Cardiac muscle cell (in vitro differentiated cells and primary cell): ENCODE data around the gene HIF1AN. TPM values are rescaled to one million over a fixed set of nuclear protein-coding genes. Genes with fewer than 3 reads are reported as not detected.
A peak's percentile ranks its signal among the peaks of the same experiment; 100 is the strongest.

Source experiments
- DNase-seq, 2 donors: peaks; one replicate each; pipeline versions ENCODE4 v3.0.0 to v3.0.0-alpha.2; 2010 to 2017; ENCODE audit warnings: low read depth in 1 of 2, low spot score in 1 of 2
- H3K27ac ChIP-seq: fragments of 200-600 bp; sonication (generic); 2 replicates; pipeline ENCODE4 v1.5.1; 2016
- H3K27me3 ChIP-seq: fragments of 200-600 bp; sonication (generic); 2 replicates; pipeline ENCODE4 v1.6.0; 2016; ENCODE audit warnings: control low read depth
- H3K36me3 ChIP-seq: fragments of 200-600 bp; sonication (generic); 2 replicates; pipeline ENCODE4 v1.5.1; 2016; ENCODE audit warnings: control low read depth
- H3K4me1 ChIP-seq: fragments of 200-600 bp; sonication (generic); 2 replicates; pipeline ENCODE4 v1.8.1; 2017; ENCODE audit warnings: low read depth, mild to moderate bottlenecking, mixed run types
- H3K4me3 ChIP-seq: fragments of 200-600 bp; sonication (generic); 2 replicates; pipeline ENCODE4 v1.5.1; 2016; ENCODE audit warnings: mild to moderate bottlenecking
- H3K9me3 ChIP-seq: fragments of 200-600 bp; sonication (generic); 2 replicates; pipeline ENCODE4 v1.5.1; 2017; ENCODE audit warnings: low read depth, mild to moderate bottlenecking, control low read depth
- polyA plus RNA-seq: library from polyadenylated mRNA; unstranded; fragments of >200 nt; fragmentation: Nextera tagmentation; extraction: Ambion mirVana; gene quantifications from 2 replicates; pipeline ENCODE4 v1.2.1, GENCODE V29; 2016
- total RNA-seq: library from RNA; depleted of rRNA; stranded (reverse); fragments of >200 nt; gene quantifications from 2 replicates; pipeline ENCODE4 v1.2.3, GENCODE V29; 2016
- TF ChIP-seq, protein P1 (sequence below): IDR thresholded peaks from 2 replicates; pipeline ENCODE4 v1.5.1; 2012; ENCODE audit warnings: low read depth, mild to moderate bottlenecking, low read length

Gene HIF1AN
- total and polyA plus RNA-seq, 2 experiments from 2014 or later, result 20.3 to 40.2 TPM

DNA sequence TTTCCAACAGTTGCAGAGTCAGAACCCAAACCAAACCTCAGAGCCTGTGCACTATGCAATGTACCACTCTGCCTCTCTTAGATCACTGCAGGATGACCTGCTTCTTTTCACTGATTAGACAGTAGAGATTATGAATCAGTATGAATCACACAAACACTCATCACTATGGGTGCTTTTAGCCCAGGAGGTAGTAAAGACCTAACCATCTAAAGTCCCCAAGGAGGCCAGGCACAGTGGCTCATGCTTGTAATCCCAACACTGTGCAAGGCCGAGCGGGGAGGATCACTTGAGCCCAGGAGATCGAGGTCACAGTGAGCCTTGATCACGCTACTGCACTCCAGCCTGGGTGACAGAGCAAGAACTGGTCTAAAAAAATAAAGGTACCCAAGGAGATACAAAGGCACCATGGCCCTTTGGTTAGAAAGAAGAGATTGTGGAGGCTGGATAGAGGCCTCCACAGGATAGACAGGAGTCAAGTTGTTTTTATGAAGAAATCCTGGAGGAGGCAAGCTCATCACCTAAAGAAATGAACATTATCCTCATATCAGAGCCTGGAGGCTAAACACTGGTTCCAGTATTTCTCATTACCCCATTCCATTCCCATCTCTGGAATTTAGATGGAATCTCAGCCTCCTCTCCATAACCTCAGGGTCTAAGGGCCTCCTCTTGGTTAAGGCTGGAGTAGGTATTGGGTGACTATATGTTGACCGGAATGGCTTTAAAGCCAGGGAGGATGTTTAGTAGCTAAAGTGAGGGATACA lies 29.0 kb upstream of the HIF1AN start:
- H3K4me1 ChIP-seq, result peaks cover 10% of the 10 kb centered on the region
- H3K27me3 ChIP-seq, result no peaks in the 10 kb centered on the region
- TF ChIP-seq, protein P1, sequence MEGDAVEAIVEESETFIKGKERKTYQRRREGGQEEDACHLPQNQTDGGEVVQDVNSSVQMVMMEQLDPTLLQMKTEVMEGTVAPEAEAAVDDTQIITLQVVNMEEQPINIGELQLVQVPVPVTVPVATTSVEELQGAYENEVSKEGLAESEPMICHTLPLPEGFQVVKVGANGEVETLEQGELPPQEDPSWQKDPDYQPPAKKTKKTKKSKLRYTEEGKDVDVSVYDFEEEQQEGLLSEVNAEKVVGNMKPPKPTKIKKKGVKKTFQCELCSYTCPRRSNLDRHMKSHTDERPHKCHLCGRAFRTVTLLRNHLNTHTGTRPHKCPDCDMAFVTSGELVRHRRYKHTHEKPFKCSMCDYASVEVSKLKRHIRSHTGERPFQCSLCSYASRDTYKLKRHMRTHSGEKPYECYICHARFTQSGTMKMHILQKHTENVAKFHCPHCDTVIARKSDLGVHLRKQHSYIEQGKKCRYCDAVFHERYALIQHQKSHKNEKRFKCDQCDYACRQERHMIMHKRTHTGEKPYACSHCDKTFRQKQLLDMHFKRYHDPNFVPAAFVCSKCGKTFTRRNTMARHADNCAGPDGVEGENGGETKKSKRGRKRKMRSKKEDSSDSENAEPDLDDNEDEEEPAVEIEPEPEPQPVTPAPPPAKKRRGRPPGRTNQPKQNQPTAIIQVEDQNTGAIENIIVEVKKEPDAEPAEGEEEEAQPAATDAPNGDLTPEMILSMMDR, result no peak
- no peak overlapping the region for H3K4me3 ChIP-seq
- H3K9me3 ChIP-seq, result no peaks in the 10 kb centered on the region
- peak in 1 of 2 donors; percentile 7 for DNase-seq
- H3K36me3 ChIP-seq, result peaks cover 11% of the 10 kb centered on the region
- no peak overlapping the region for H3K27ac ChIP-seq

DNA sequence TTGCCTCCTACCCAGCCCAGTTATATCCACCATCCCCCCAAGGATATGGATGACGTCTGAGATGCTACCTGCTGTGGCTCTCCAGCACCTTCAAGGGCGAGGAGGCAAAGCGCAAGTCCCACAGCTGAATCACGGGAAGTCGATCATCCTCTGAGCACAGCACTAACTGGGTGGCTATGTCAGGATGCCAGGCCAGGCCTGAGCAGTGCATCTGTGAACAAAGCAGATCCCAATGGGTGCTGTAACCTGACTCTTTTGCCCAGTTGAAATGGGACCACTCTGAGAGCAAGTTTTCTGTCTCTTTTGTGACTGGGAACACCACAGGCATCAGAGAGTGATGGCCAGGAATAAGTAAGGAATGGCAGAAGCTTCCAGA lies 28.4 kb upstream of the HIF1AN start:
- H3K27ac ChIP-seq, result no peak overlapping the region
- H3K4me3 ChIP-seq, result no peak overlapping the region
- peaks cover 14% of the 10 kb centered on the region for H3K4me1 ChIP-seq
- H3K36me3 ChIP-seq, result peaks cover 7% of the 10 kb centered on the region
- H3K27me3 ChIP-seq, result no peaks in the 10 kb centered on the region
- TF ChIP-seq, protein P1, result no peak
- H3K9me3 ChIP-seq, result no peaks in the 10 kb centered on the region
- DNase-seq, result no peak

- no peaks in the 10 kb centered on the region for H3K9me3 ChIP-seq
- H3K27me3 ChIP-seq, result no peaks in the 10 kb centered on the region
- no peak overlapping the region for H3K27ac ChIP-seq
- H3K4me1 ChIP-seq, result peaks cover 19% of the 10 kb centered on the region
- TF ChIP-seq, protein P1, result no peak
- H3K4me3 ChIP-seq, result no peak overlapping the region
- H3K36me3 ChIP-seq, result peaks cover 7% of the 10 kb centered on the region
- no peak for DNase-seq
These were observed 27.5 kb upstream of the HIF1AN start for GRCh38 chr10:100508266-100508665.

DNA sequence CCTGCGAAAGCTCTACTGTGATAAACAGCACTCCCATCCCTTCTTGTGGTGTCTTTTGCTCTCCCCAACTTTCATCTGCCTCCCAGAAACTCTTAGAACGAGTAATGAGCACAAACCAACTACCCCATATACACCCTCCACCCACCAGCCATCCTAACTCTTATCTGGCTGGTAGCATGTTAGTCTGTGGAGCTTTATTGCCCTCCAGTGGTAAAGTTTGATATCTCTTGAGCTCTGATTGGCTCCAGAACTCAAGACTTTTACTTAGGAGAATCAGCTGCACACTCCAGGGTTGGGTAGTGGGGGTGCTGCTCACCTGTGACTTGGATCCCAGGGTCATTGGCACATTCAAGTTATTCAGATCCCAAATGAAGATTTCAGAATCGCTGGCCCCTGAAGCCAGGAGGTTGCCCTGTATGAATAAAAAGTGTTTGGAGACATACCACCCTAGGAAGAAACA lies 27.0 kb upstream of the HIF1AN start:
- no peaks in the 10 kb centered on the region for H3K9me3 ChIP-seq
- no peak overlapping the region for H3K27ac ChIP-seq
- no peaks in the 10 kb centered on the region for H3K27me3 ChIP-seq
- TF ChIP-seq, protein P1, result peak; percentile 65
- peaks cover 16% of the 10 kb centered on the region for H3K4me1 ChIP-seq
- H3K36me3 ChIP-seq, result peaks cover 7% of the 10 kb centered on the region
- peak; percentile 47 to 66 for DNase-seq
- H3K4me3 ChIP-seq, result no peak overlapping the region

- Histone ChIP-seq H3K9me3 (no peaks in the 10 kb centered on the region), H3K27me3 (no peaks in the 10 kb centered on the region), H3K4me3 (no peak overlapping the region), H3K4me1 (peaks cover 12% of the 10 kb centered on the region), H3K36me3 (peaks cover 7% of the 10 kb centered on the region), H3K27ac (no peak overlapping the region)
- TF ChIP-seq, protein P1, result no peak
- peak in 1 of 2 donors; percentile 32 for DNase-seq
These were observed 26.4 kb upstream of the HIF1AN start for GRCh38 chr10:100509241-100509840.
